ENCODE measurements around the gene RSU1.

The RSU1 gene

GRCh38 chr10:16686054-16686902 is 130.9 kb downstream of the RSU1 start:
- no peak for DNase-seq (ENCODE audit: low read depth, low spot score)
- WGBS (ENCODE audit: insufficient coverage, insufficient read length), result no CpG with 5 or more reads among the region's 2 CpGs
- H3K4me3 ChIP-seq (ENCODE audit: low read length), result no peak overlapping the region
- no peaks in the 10 kb centered on the region for H3K9me3 ChIP-seq (ENCODE audit: control insufficient read depth, insufficient read depth, low read length)
- H3K27ac ChIP-seq (ENCODE audit: low read length), result no peak overlapping the region
- no peaks in the 10 kb centered on the region for H3K27me3 ChIP-seq (ENCODE audit: control insufficient read depth, insufficient read depth, low read length)
- H3K4me1 ChIP-seq (ENCODE audit: control insufficient read depth, insufficient read depth, low read length), result no peaks in the 10 kb centered on the region
- H3K36me3 ChIP-seq (ENCODE audit: control insufficient read depth, insufficient read depth, low read length), result no peaks in the 10 kb centered on the region

- Histone ChIP-seq H3K4me1 (ENCODE audit: control insufficient read depth, insufficient read depth, low read length) (no peaks in the 10 kb centered on the region), H3K27ac (ENCODE audit: low read length) (no peak overlapping the region), H3K4me3 (ENCODE audit: low read length) (no peak overlapping the region), H3K9me3 (ENCODE audit: control insufficient read depth, insufficient read depth, low read length) (no peaks in the 10 kb centered on the region), H3K27me3 (ENCODE audit: control insufficient read depth, insufficient read depth, low read length) (no peaks in the 10 kb centered on the region), H3K36me3 (ENCODE audit: control insufficient read depth, insufficient read depth, low read length) (no peaks in the 10 kb centered on the region)
- no CpG with 5 or more reads among the region's 6 CpGs for WGBS (ENCODE audit: insufficient coverage, insufficient read length)
- DNase-seq (ENCODE audit: low read depth, low spot score), result no peak
Observed at GRCh38 chr10:16685551-16685950, 131.7 kb downstream of the RSU1 start.

DNA sequence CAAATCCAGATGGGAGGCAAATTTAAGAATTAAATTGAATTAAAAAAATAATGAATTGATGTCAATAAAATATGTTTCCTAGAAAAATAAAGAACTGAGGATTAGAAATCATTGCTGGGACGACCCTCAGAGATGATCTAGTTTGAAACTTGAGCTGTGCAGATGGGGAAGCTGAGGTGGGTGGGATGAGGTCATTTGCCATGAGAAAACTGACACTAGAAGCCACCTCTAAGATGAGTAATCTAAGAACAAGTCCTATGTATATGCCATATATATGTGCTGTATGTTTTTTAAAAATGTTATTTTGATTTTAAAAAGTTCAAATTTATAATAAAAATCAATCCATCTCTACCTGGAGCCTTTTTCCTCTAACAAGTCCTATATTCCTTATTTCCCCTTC is 135.7 kb downstream of the RSU1 start:
- no peaks in the 10 kb centered on the region for H3K36me3 ChIP-seq (ENCODE audit: control insufficient read depth, insufficient read depth, low read length)
- WGBS (ENCODE audit: insufficient coverage, insufficient read length), result no CpG with 5 or more reads among the region's 1 CpG
- no peaks in the 10 kb centered on the region; the same call in 1 of the 2 replicates for H3K9me3 ChIP-seq (ENCODE audit: control insufficient read depth, insufficient read depth, low read length)
- H3K27me3 ChIP-seq (ENCODE audit: control insufficient read depth, insufficient read depth, low read length), result no peaks in the 10 kb centered on the region
- H3K4me1 ChIP-seq (ENCODE audit: control insufficient read depth, insufficient read depth, low read length), result no peaks in the 10 kb centered on the region
- no peak overlapping the region for H3K4me3 ChIP-seq (ENCODE audit: low read length)
- DNase-seq (ENCODE audit: low read depth, low spot score), result no peak
- no peak overlapping the region for H3K27ac ChIP-seq (ENCODE audit: low read length)

GRCh38 chr10:16679511-16679910 is 137.7 kb downstream of the RSU1 start:
- Histone ChIP-seq H3K4me3 (ENCODE audit: low read length) (no peak overlapping the region), H3K4me1 (ENCODE audit: control insufficient read depth, insufficient read depth, low read length) (no peaks in the 10 kb centered on the region), H3K9me3 (ENCODE audit: control insufficient read depth, insufficient read depth, low read length) (no peaks in the 10 kb centered on the region; the same call in 1 of the 2 replicates), H3K27ac (ENCODE audit: low read length) (no peak overlapping the region), H3K36me3 (ENCODE audit: control insufficient read depth, insufficient read depth, low read length) (no peaks in the 10 kb centered on the region), H3K27me3 (ENCODE audit: control insufficient read depth, insufficient read depth, low read length) (no peaks in the 10 kb centered on the region)
- DNase-seq (ENCODE audit: low read depth, low spot score), result no peak
- WGBS (ENCODE audit: insufficient coverage, insufficient read length), result no CpG with 5 or more reads among the region's 6 CpGs

DNA sequence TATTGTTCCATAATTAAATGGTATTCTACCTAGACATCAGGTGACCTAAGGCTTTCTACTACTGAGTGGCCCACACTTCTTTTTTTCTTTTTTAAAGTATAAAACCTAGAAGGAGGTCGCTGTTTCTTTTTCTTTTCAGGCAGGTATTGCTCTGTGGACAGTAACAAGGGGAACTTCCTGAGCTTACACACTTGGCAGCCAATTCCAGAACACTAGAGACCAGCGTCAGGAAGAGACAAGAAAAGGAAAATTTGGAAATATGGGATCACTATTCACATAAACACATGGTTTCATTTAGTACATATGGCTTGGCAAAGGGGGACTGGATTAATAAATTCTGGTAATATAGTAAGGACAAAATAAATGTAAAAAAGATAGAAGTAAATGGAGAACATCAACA is 141.9 kb downstream of the RSU1 start:
- no peak for DNase-seq (ENCODE audit: low read depth, low spot score)
- Histone ChIP-seq H3K9me3 (ENCODE audit: control insufficient read depth, insufficient read depth, low read length) (no peaks in the 10 kb centered on the region; the same call in 1 of the 2 replicates), H3K4me3 (ENCODE audit: low read length) (no peak overlapping the region), H3K36me3 (ENCODE audit: control insufficient read depth, insufficient read depth, low read length) (no peaks in the 10 kb centered on the region), H3K4me1 (ENCODE audit: control insufficient read depth, insufficient read depth, low read length) (no peaks in the 10 kb centered on the region), H3K27ac (ENCODE audit: low read length) (no peak overlapping the region), H3K27me3 (ENCODE audit: control insufficient read depth, insufficient read depth, low read length) (no peaks in the 10 kb centered on the region)
- no CpG with 5 or more reads among the region's 2 CpGs for WGBS (ENCODE audit: insufficient coverage, insufficient read length)

GRCh38 chr10:16674147-16674703 is 143.0 kb downstream of the RSU1 start:
- Histone ChIP-seq H3K27me3 (ENCODE audit: control insufficient read depth, insufficient read depth, low read length) (no peaks in the 10 kb centered on the region), H3K4me1 (ENCODE audit: control insufficient read depth, insufficient read depth, low read length) (no peaks in the 10 kb centered on the region), H3K36me3 (ENCODE audit: control insufficient read depth, insufficient read depth, low read length) (no peaks in the 10 kb centered on the region), H3K4me3 (ENCODE audit: low read length) (no peak overlapping the region), H3K9me3 (ENCODE audit: control insufficient read depth, insufficient read depth, low read length) (no peaks in the 10 kb centered on the region; the same call in 1 of the 2 replicates), H3K27ac (ENCODE audit: low read length) (no peak overlapping the region)
- no peak for DNase-seq (ENCODE audit: low read depth, low spot score)
- no CpG with 5 or more reads among the region's 9 CpGs for WGBS (ENCODE audit: insufficient coverage, insufficient read length)

GRCh38 chr10:16673443-16673842 is 143.8 kb downstream of the RSU1 start:
- no peak overlapping the region for H3K4me3 ChIP-seq (ENCODE audit: low read length)
- no peaks in the 10 kb centered on the region; the same call in 1 of the 2 replicates for H3K9me3 ChIP-seq (ENCODE audit: control insufficient read depth, insufficient read depth, low read length)
- H3K27ac ChIP-seq (ENCODE audit: low read length), result no peak overlapping the region
- no CpG with 5 or more reads among the region's 6 CpGs for WGBS (ENCODE audit: insufficient coverage, insufficient read length)
- DNase-seq (ENCODE audit: low read depth, low spot score), result no peak
- no peaks in the 10 kb centered on the region for H3K36me3 ChIP-seq (ENCODE audit: control insufficient read depth, insufficient read depth, low read length)
- no peaks in the 10 kb centered on the region for H3K4me1 ChIP-seq (ENCODE audit: control insufficient read depth, insufficient read depth, low read length)
- no peaks in the 10 kb centered on the region for H3K27me3 ChIP-seq (ENCODE audit: control insufficient read depth, insufficient read depth, low read length)

GRCh38 chr10:16663444-16663843 is 153.8 kb downstream of the RSU1 start:
- WGBS (ENCODE audit: insufficient coverage, insufficient read length), result no CpG with 5 or more reads among the region's 7 CpGs
- no peak for DNase-seq (ENCODE audit: low read depth, low spot score)
- H3K4me3 ChIP-seq (ENCODE audit: low read length), result no peak overlapping the region

GRCh38 chr10:16662923-16663322 is 154.3 kb downstream of the RSU1 start:
- Histone ChIP-seq H3K4me1 (ENCODE audit: control insufficient read depth, insufficient read depth, low read length) (no peaks in the 10 kb centered on the region), H3K4me3 (ENCODE audit: low read length) (no peak overlapping the region), H3K27ac (ENCODE audit: low read length) (no peak overlapping the region), H3K36me3 (ENCODE audit: control insufficient read depth, insufficient read depth, low read length) (no peaks in the 10 kb centered on the region), H3K27me3 (ENCODE audit: control insufficient read depth, insufficient read depth, low read length) (no peaks in the 10 kb centered on the region), H3K9me3 (ENCODE audit: control insufficient read depth, insufficient read depth, low read length) (no peaks in the 10 kb centered on the region)
- DNase-seq (ENCODE audit: low read depth, low spot score), result no peak
- WGBS (ENCODE audit: insufficient coverage, insufficient read length), result no CpG with 5 or more reads among the region's 7 CpGs

More at GRCh38 chr10:16663444-16663843, 153.8 kb downstream of the RSU1 start:
- H3K9me3 ChIP-seq (ENCODE audit: control insufficient read depth, insufficient read depth, low read length), result no peaks in the 10 kb centered on the region
- no peak overlapping the region for H3K27ac ChIP-seq (ENCODE audit: low read length)
- H3K27me3 ChIP-seq (ENCODE audit: control insufficient read depth, insufficient read depth, low read length), result no peaks in the 10 kb centered on the region
- H3K36me3 ChIP-seq (ENCODE audit: control insufficient read depth, insufficient read depth, low read length), result no peaks in the 10 kb centered on the region
- no peaks in the 10 kb centered on the region for H3K4me1 ChIP-seq (ENCODE audit: control insufficient read depth, insufficient read depth, low read length)

GRCh38 chr10:16656895-16657294 is 160.3 kb downstream of the RSU1 start:
- no CpG with 5 or more reads among the region's 3 CpGs for WGBS (ENCODE audit: insufficient coverage, insufficient read length)
- no peaks in the 10 kb centered on the region for H3K4me1 ChIP-seq (ENCODE audit: control insufficient read depth, insufficient read depth, low read length)
- no peak overlapping the region for H3K4me3 ChIP-seq (ENCODE audit: low read length)
- H3K27ac ChIP-seq (ENCODE audit: low read length), result no peak overlapping the region
- H3K36me3 ChIP-seq (ENCODE audit: control insufficient read depth, insufficient read depth, low read length), result no peaks in the 10 kb centered on the region
- no peaks in the 10 kb centered on the region for H3K27me3 ChIP-seq (ENCODE audit: control insufficient read depth, insufficient read depth, low read length)
- DNase-seq (ENCODE audit: low read depth, low spot score), result no peak
- no peaks in the 10 kb centered on the region for H3K9me3 ChIP-seq (ENCODE audit: control insufficient read depth, insufficient read depth, low read length)

Data from iPS DF 6.9 (cell line).